Hypothalamus (tissue), 51 donors: ENCODE measurements around the gene TTC13.

Experiments used
- DNase-seq, 51 donors: peaks; one replicate each; lab custom pipeline; 2025; lab: John Stamatoyannopoulos, UW

The TTC13 gene

GRCh38 chr1:230957580-230957989 is 21.1 kb downstream of the TTC13 start:
- DNase-seq = no peak

DNA sequence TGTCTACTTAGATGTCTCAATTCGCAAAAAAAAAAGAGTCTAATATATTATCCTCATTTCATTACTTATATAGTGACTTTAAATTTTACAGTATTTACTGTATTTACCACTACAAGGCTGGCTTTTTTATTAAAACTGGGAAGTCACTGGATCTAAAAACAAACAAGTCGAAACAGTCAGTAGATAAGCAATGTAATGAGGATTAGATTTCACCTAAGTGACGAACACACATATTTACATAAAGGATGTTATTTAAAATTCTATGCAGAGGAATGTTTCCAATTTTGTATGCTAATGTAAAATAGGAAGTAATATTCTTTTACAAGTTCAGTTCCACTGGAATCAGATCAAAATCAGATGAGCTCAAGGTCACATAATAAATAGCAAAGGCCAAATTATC is 28.3 kb downstream of the TTC13 start:
- no peak for DNase-seq

- no peak for DNase-seq
Measured at GRCh38 chr1:230948903-230949302, 29.8 kb downstream of the TTC13 start.

DNA sequence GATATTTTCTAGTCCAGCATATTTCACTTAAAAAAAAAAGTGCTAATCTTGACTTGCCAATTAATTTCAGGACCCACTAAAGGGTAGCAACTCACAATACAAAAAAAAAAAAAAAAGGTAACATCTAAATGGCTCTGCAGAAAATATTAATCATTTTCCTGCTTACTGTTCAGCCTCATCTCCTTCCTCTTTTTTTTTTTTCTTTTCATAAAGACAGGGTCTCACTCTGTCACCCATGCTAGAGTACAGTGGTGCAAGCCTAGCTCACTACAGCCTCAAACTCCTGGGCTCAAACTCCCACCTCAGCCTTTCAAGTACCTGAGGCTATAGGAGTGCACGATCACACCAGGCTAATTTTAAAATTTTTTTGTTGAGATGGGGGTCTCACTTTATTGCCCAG is 30.4 kb downstream of the TTC13 start:
- no peak for DNase-seq

DNA sequence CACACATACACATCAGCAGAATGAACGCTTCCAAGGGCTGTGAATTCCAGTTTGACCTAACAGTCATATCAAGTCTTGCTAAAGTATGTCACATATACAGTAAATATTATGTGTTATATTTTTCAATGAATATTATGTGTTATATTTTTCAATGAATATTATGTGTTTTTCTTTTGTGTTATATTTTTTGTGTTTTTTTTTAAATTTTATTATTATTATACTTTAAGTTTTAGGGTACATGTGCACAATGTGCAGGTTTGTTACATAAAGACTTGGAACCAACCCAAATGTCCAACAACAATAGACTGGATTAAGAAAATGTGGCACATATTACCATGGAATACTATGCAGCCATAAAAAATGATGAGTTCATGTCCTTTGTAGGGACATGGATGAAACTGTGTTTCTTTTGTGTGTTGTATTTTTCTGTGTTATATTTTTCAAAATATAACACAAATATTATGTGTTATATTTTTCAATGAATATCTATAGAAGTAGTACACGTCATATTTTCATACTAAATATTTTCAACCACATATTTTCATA is 35.5 kb downstream of the TTC13 start:
- no peak for DNase-seq

DNA sequence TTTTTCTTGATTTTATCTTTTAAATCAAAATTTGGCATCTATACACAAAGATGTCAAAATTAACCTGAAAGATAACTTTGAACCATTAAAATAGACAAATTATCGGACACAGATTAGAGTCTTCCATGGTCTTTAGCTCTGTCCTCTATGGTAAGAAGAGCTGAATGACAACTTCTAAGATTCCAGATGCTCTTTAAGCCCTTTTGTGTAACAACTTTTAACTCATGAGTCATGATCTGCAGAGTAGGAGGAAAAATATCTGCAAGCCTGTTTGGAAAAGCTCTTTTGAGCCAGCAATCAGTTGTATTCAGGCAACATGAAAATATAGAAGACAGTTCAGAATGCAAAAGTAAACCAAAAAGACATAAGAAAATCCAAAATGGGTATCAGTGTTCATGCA is 37.8 kb downstream of the TTC13 start:
- DNase-seq = peak in 1 of 51 donors; percentile 26

DNA sequence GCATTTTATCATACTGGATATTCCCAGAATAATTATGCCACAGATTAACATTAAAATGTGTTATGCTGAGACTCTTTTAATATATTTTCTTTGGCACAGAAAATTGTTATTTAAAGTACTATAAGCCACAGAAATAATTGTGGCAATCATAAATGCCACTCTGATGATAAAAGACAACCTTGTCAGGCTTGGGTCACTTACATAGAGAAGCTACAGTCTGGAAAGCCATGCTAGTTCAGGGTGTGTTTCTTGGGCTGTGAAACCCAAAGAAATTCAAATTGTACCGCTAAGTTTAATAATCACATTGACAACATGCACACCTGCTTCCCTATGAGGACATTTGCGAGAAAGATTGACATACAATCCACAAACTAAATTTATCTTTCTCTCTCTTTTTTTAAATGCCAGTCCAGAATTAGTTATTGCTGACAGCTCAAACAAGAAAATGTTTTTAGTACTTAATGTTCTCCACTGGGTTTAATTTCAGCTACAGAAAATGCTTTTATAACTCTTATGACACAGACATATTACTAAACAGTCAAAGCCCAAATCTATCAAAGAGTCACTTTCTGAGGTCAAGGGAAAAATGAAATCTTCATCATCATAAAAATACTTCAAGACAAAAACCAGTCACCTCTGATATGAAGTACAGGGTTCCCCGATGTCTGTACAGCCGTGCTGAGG is 38.7 kb downstream of the TTC13 start:
- DNase-seq = no peak

DNA sequence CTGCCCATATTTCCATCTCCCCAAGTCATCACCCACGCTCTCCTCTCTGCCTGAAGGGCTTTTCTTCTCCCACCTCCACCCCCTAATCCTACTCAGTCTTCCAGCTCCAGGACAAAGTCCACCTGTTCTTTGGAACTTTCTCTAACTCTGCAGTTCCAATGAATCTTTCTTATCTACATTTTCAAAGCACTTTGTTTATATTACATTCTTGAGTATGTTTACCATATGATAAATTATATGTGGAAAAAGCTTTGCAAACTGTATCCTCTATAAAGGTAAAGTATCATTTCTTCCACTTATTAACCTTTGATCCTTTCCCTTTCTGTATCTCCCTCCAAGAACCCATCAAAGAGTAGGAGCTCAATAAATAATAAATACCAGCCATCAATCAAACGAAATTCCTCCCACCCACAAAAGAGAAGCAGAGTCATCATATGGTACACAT is 39.7 kb downstream of the TTC13 start:
- DNase-seq = no peak

GRCh38 chr1:230937371-230937770 is 41.3 kb downstream of the TTC13 start:
- DNase-seq = no peak

- no peak for DNase-seq
Measured at GRCh38 chr1:230936475-230936874, 42.2 kb downstream of the TTC13 start.

GRCh38 chr1:230935852-230936251 is 42.8 kb downstream of the TTC13 start:
- no peak for DNase-seq

DNA sequence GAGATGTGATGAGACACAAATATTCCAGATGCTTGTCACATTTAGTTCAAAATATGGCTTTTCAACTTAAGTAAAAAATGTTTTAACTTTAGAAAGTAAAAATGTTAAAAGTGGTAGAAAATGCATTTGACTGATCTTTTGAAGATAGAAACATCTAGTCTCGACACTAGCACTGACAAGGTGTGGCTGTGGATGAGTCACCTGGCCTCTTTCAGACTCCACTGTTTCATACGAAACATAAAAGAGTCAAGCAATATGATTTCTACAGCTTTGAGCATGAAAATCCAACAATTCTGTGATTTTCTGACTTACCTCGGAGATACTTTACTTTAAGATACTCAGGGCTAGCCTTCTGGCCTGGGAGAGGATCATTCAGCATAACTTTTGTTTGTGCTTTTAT is 47.7 kb downstream of the TTC13 start:
- DNase-seq = no peak

DNA sequence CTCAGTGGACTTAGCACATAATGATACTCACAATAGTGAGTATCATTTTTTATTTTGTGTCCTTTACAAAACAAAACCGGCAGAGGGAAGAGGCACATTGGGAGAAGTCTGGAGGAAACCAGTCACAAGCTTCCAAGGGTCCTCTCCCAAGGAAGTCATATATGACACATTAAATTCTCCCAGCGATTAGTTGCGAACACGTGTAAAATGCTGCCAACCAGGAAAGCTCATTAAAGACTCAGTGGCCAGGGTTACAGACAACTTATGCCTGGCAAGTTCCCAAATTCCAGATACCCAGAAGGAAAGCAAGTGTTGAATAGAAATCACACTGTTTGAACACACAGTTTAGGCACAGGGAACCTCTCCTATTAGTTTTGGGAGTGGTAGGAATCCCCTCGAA is 52.5 kb downstream of the TTC13 start:
- DNase-seq = no peak

DNA sequence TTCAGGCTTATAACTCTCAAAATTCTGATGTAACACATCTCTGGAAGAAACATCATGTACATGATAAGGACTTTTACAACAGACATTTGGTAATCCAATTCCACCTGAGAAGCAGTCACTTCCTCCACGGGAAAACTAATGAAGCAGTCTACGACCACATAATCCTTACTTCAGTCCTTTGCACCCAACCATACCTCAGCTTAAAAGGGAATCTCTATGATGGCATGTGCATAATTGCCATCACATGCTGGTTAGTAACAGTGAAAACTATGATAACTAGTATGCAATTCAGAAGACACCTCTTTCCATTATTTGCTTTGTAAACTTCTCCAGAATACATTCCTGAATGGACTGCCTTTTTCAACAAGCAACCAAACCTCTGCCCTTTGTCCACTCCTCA is 53.1 kb downstream of the TTC13 start:
- no peak for DNase-seq

DNA sequence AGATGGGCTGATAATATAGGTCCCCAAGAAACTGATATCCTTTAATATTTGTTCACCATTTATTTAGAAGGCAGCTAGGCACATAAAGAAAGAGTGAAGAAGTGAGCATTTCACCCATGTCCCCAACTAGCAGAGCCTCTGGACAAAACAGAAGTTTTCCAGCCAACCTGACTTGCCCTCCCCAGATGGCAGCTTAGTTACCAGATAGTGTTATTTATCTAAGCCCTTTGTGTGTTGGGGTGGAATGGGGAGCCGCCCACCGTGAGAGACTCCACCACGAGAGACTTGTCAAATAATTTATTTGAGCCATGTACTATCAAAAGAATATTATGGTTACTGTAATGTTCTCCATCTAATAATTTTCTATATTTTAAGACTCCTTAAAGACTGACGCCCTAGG is 55.5 kb downstream of the TTC13 start:
- DNase-seq = no peak

DNA sequence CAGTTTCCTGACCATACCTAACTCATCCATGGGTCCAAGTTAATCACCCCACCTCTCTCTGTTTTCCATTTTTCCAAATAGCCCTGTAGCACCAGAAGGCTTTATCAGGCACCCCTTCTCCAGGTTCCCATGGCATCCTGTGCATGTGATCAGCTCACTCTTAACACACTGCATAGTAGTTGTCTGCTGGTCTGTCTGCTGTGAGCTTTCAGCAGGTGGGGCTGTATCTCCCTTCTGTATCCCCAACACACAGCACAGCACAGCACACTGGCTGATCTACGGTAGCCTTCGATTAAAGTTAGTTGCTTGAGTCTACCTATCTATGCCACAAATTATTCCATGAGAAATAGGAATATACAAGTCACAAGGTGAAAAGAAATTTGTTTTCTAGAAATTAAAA is 56.0 kb downstream of the TTC13 start:
- DNase-seq = no peak

DNA sequence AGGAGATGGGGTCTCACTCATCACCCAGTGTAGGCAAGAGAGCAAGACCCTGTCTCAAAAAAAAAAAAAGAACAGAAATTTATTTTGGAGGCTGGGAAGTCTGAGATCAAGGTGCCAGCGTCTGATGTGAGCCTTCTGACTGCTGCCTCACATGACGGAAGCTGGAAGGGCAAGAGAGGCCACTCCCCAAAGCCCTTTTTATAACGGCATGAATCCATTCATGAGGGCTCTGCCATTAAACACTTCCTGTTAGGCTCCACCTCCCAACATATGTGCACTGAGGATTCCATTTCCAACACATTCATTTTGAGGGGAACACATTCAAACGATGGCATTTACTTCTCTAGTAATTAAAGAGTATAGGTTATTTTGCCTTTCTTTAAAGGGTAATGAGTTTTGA is 59.5 kb downstream of the TTC13 start:
- DNase-seq = no peak

DNA sequence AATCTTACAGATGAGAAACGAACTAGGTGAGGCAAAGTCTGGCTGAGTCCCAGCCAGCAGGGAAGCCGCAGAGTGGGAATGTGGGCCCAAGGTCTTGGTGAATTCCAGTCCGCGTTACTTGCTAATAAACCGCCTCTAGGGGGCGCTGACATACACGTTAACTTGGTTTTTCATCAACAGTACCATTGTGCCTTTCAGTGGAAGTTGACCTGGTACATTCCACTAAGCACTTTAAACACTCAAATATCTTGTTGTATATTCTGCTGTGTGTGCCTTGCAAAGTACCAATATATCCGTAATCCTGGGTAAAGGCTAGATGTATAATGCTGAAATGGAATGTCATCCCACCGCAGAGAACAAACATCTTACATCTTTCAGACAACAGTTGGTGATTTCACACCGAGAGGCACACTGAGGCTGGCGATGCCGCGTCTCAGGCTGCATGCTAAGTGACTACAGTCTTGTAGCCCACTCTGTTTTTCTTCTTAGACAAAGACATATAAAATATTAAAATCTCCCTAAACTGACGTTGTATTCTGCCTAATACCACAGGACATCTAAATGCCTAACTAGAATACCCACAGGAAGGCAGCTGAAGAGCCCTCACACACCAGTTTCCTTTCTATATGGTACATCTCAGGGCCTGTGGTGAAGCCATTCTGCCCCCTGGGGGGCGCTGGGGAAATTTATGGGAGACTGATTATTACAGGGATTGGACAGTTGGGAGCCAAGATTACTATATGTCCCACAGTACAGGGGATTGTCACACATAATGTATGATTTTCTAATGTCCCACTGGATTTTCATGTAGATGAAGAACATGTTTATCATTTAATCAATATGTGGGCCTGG is 61.2 kb downstream of the TTC13 start:
- DNase-seq = peak in 39 of 51 donors; percentile 5 to 86 (median 45)

DNA sequence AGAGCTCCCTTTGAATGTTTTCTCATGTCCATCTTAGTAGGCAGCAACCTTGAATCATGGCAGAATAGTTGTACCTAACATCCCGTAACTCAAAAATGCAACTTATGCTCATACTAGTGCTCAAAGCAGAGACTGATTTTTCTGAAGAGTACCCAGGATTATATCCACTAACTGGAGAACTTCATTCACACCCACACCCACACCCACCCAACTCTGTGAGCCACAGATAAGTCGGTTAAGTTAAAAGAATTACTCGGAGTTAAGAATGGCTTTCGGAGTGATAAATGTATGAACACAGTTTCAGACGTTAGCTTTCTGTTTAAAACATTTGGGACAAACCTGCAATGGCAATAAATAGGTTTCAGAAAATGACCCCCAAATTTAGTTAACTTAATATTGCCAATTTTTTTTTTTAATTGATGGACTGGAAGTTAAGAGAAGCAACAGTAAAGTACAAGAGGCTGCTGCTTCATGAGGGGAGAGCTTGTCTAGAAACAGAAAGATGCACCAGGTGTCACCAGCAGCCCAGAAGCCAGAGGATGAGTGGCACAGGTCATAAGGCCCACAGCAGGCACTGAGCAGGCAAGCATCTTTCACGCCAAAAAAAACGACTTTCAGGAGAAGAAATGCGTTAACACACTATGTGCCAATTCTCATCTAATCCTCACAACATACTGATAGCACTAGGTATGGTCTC is 61.9 kb downstream of the TTC13 start:
- DNase-seq = no peak

DNA sequence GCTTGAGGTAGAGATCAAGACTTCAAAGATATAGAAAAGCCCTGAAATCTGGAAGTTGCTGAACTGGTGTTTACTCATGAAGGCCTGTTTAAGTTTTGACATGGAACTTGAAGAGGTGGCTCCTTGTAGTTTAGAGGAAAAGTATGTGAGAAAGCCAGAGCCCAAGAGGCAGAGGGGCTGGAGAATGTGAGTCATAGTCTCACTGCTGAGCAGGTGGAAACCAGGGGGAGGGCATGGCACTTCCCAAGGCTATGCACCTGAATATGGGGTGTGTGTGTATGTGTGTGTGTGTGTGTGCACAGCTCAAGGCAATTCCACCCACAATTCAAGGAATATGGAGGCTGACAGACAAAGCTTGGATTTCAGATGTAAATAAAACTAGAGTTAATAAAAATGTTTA is 63.6 kb downstream of the TTC13 start:
- DNase-seq = no peak

GRCh38 chr1:230913496-230913895 is 65.2 kb downstream of the TTC13 start:
- DNase-seq = no peak
